Liver (tissue), 9 donors: ENCODE measurements around the gene PLEKHF1. TPM values are rescaled to one million over a fixed set of nuclear protein-coding genes. Genes with fewer than 3 reads are reported as not detected.

Experiments
- DNase-seq: peaks from one replicate; pipeline ENCODE4 v3.0.0-alpha.2; 2017; ENCODE audit warnings: low spot score
- H3K27ac ChIP-seq, 2 donors: one replicate each; pipeline ENCODE4 v1.7.0; 2013; ENCODE audit warnings: inconsistent platforms in 2 of 2, low read length in 2 of 2, control low read depth in 1 of 2, low read depth in 1 of 2, mild to moderate bottlenecking in 1 of 2
- H3K27me3 ChIP-seq, 4 donors: one replicate each; pipeline versions ENCODE4 v1.6.1 to v1.7.0; 2013; ENCODE audit warnings: low read length in 3 of 4, inconsistent platforms in 1 of 4, mild to moderate bottlenecking in 1 of 4, moderate library complexity in 1 of 4; ENCODE audit not compliant: control insufficient read depth in 4 of 4, insufficient read depth in 4 of 4
- H3K36me3 ChIP-seq, 4 donors: one replicate each; pipeline versions ENCODE4 v1.6.1 to v1.7.0; 2013; ENCODE audit warnings: low read length in 3 of 4, mild to moderate bottlenecking in 3 of 4, low read depth in 1 of 4, moderate library complexity in 1 of 4; ENCODE audit not compliant: control insufficient read depth in 4 of 4, insufficient read depth in 3 of 4
- H3K4me1 ChIP-seq, 4 donors: one replicate each; pipeline versions ENCODE4 v1.6.1 to v1.7.0; 2013; ENCODE audit warnings: low read length in 3 of 4, mild to moderate bottlenecking in 3 of 4, moderate library complexity in 1 of 4; ENCODE audit not compliant: control insufficient read depth in 4 of 4, insufficient read depth in 4 of 4
- H3K4me3 ChIP-seq, 3 donors: one replicate each; pipeline versions ENCODE4 v1.6.1 to v1.7.0; 2013; ENCODE audit warnings: low read length in 3 of 3, control low read depth in 1 of 3, low read depth in 1 of 3, mild to moderate bottlenecking in 1 of 3
- H3K9ac ChIP-seq, 2 donors: one replicate each; pipeline ENCODE4 v1.7.0; 2013; ENCODE audit warnings: low read length in 2 of 2, mild to moderate bottlenecking in 2 of 2, moderate library complexity in 2 of 2, control low read depth in 1 of 2, low read depth in 1 of 2
- H3K9me3 ChIP-seq, 4 donors: one replicate each; pipeline versions ENCODE4 v1.6.1 to v1.7.0; 2013; ENCODE audit warnings: low read length in 3 of 4; ENCODE audit not compliant: control insufficient read depth in 4 of 4
- ATF3 ChIP-seq: IDR thresholded peaks from 2 replicates; pipeline ENCODE4 v1.6.1; 2016; ENCODE audit warnings: antibody characterized with exemption
- CTCF ChIP-seq: fragments of 150-350 bp; IDR thresholded peaks from 2 replicates; pipeline ENCODE4 v1.5.1; 2017; ENCODE audit warnings: improper control_type of control experiment, low read depth, low read length; ENCODE audit not compliant: missing input control
- EGR1 ChIP-seq, 2 donors: IDR thresholded peaks; 2 replicates each; pipeline ENCODE4 v1.6.1; 2016 to 2018; ENCODE audit warnings: antibody characterized with exemption in 2 of 2, low read depth in 2 of 2
- FOXA1 ChIP-seq: IDR thresholded peaks from 2 replicates; pipeline ENCODE4 v1.6.1; 2016; ENCODE audit warnings: antibody characterized with exemption
- FOXA2 ChIP-seq: IDR thresholded peaks from 2 replicates; pipeline ENCODE4 v1.6.1; 2016; ENCODE audit warnings: antibody characterized with exemption
- GABPA ChIP-seq, 2 donors: IDR thresholded peaks in 1 of 2; conservative IDR thresholded peaks in 1 of 2; 2 replicates each; pipeline ENCODE4 v1.6.1; 2016; ENCODE audit warnings: antibody characterized with exemption in 2 of 2, mild to moderate bottlenecking in 1 of 2, moderate library complexity in 1 of 2
- HNF4A ChIP-seq, 2 donors: conservative IDR thresholded peaks; 2 replicates each; pipeline ENCODE4 v1.6.1; 2016; ENCODE audit warnings: antibody characterized with exemption in 2 of 2, mild to moderate bottlenecking in 2 of 2
- HNF4G ChIP-seq: IDR thresholded peaks from 2 replicates; pipeline ENCODE4 v1.6.1; 2016; ENCODE audit warnings: antibody characterized with exemption
- JUND ChIP-seq, 2 donors: IDR thresholded peaks; 2 replicates each; pipeline ENCODE4 v1.6.1; 2016; ENCODE audit warnings: antibody characterized with exemption in 2 of 2
- NR2F2 ChIP-seq: IDR thresholded peaks from 2 replicates; pipeline ENCODE4 v1.6.1; 2016; ENCODE audit warnings: antibody characterized with exemption
- RAD21 ChIP-seq, 2 donors: IDR thresholded peaks; 2 replicates each; pipeline ENCODE4 v1.6.1; 2016; ENCODE audit warnings: antibody characterized with exemption in 2 of 2, mild to moderate bottlenecking in 2 of 2
- RXRA ChIP-seq, 2 donors: IDR thresholded peaks; 2 replicates each; pipeline ENCODE4 v1.6.1; 2017 to 2018; ENCODE audit warnings: antibody characterized with exemption in 2 of 2, mild to moderate bottlenecking in 1 of 2
- SP1 ChIP-seq: IDR thresholded peaks from 2 replicates; pipeline ENCODE4 v1.6.1; 2018; ENCODE audit warnings: antibody characterized with exemption, mild to moderate bottlenecking
- TAF1 ChIP-seq: conservative IDR thresholded peaks from 2 replicates; pipeline ENCODE4 v1.6.1; 2016; ENCODE audit warnings: antibody characterized with exemption, mild to moderate bottlenecking
- YY1 ChIP-seq: IDR thresholded peaks from 2 replicates; pipeline ENCODE4 v1.6.1; 2016; ENCODE audit warnings: antibody characterized with exemption, mild to moderate bottlenecking
- ZBTB33 ChIP-seq: IDR thresholded peaks from 2 replicates; pipeline ENCODE4 v1.6.1; 2016; ENCODE audit warnings: antibody characterized with exemption
- WGBS: extraction: QIAGEN DNeasy Blood & Tissue Kit; methylation state at CpG from one replicate; pipeline ENCODE4 v1.1.7; 2013; 5-methylcytosine and 5-hydroxymethylcytosine counted together
- polyA plus RNA-seq, 2 donors: library from polyadenylated mRNA; stranded (reverse) in 1 of 2; unstranded in 1 of 2; fragments of 200-250 nt in 1 of 2; fragments of >200 nt in 1 of 2; fragmentation: Nextera tagmentation in 1 of 2; extraction: Ambion mirVana in 1 of 2; gene quantifications; one replicate each; pipeline versions ENCODE4 v1.2.1 to v1.2.3, GENCODE V29; 2013 to 2015
- total RNA-seq, 2 donors: library from RNA; depleted of rRNA; stranded (reverse); fragments of >200 nt; gene quantifications; one replicate each; pipeline ENCODE4 v1.2.3, GENCODE V29; 2014
- TF ChIP-seq, protein P1 (sequence below): IDR thresholded peaks from 2 replicates; pipeline ENCODE4 v1.6.1; 2016; ENCODE audit warnings: antibody characterized with exemption
- TF ChIP-seq, protein P2 (sequence below): IDR thresholded peaks from 2 replicates; pipeline ENCODE4 v1.6.1; 2016; ENCODE audit warnings: antibody characterized with exemption, mild to moderate bottlenecking
- donor health status: healthy.
- donor health status: healthy.
- donor health status: healthy.
- donor health status: healthy.
- donor health status: healthy.

The PLEKHF1 gene
- total and polyA plus RNA-seq, 4 donors: 2.9 to 15.1 (median 8.9) TPM

GRCh38 chr19:29687244-29687896 is 22.1 kb downstream of the PLEKHF1 start:
- DNase-seq: no peak
- Histone ChIP-seq H3K4me1 (peaks cover 0 to 4% (median 2%) of the 10 kb centered on the region in 4 donors), H3K9ac (no peak overlapping the region), H3K36me3 (no peaks in the 10 kb centered on the region), H3K27me3 (no peaks in the 10 kb centered on the region), H3K27ac (no peak overlapping the region), H3K4me3 (no peak overlapping the region), H3K9me3 (peaks cover 0 to 5% (median under 1%) of the 10 kb centered on the region in 4 donors)
- WGBS: 89% methylated on average over 17 of the region's 17 CpGs
- no peak for TF ChIP-seq RAD21 (IDR thresholded peaks at IDR 0.05)
- TF ChIP-seq, protein P1, sequence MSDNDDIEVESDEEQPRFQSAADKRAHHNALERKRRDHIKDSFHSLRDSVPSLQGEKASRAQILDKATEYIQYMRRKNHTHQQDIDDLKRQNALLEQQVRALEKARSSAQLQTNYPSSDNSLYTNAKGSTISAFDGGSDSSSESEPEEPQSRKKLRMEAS: no peak
- TF ChIP-seq RXRA (IDR thresholded peaks at IDR 0.05): no peak
- TF ChIP-seq JUND (IDR thresholded peaks at IDR 0.05): no peak
- no peak for TF ChIP-seq ATF3
- no peak for TF ChIP-seq YY1
- TF ChIP-seq HNF4A (conservative IDR thresholded peaks at IDR 0.05): no peak
- TF ChIP-seq, protein P2, sequence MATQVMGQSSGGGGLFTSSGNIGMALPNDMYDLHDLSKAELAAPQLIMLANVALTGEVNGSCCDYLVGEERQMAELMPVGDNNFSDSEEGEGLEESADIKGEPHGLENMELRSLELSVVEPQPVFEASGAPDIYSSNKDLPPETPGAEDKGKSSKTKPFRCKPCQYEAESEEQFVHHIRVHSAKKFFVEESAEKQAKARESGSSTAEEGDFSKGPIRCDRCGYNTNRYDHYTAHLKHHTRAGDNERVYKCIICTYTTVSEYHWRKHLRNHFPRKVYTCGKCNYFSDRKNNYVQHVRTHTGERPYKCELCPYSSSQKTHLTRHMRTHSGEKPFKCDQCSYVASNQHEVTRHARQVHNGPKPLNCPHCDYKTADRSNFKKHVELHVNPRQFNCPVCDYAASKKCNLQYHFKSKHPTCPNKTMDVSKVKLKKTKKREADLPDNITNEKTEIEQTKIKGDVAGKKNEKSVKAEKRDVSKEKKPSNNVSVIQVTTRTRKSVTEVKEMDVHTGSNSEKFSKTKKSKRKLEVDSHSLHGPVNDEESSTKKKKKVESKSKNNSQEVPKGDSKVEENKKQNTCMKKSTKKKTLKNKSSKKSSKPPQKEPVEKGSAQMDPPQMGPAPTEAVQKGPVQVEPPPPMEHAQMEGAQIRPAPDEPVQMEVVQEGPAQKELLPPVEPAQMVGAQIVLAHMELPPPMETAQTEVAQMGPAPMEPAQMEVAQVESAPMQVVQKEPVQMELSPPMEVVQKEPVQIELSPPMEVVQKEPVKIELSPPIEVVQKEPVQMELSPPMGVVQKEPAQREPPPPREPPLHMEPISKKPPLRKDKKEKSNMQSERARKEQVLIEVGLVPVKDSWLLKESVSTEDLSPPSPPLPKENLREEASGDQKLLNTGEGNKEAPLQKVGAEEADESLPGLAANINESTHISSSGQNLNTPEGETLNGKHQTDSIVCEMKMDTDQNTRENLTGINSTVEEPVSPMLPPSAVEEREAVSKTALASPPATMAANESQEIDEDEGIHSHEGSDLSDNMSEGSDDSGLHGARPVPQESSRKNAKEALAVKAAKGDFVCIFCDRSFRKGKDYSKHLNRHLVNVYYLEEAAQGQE: no peak
- no peak for TF ChIP-seq ZBTB33
- no peak for TF ChIP-seq TAF1
- TF ChIP-seq CTCF: no peak
- TF ChIP-seq EGR1 (IDR thresholded peaks at IDR 0.05; ENCODE audit: low read depth in 2 of 2): no peak
- TF ChIP-seq NR2F2: no peak
- no peak for TF ChIP-seq GABPA (IDR thresholded peaks at IDR 0.05 in 1 of 2, conservative IDR thresholded peaks at IDR 0.05 in 1 of 2)
- no peak for TF ChIP-seq FOXA2
- no peak for TF ChIP-seq SP1
- TF ChIP-seq HNF4G: no peak
- no peak for TF ChIP-seq FOXA1
